SKM-1 treated with dmso at 0.1 percent for 144 hours (cell line): ENCODE measurements around the gene PNO1.
A peak's percentile ranks its signal among the peaks of the same experiment; 100 is the strongest.

Experiments used
- DNase-seq: peaks from one replicate; lab custom pipeline; 2025; ENCODE audit not compliant: unreplicated experiment; lab: John Stamatoyannopoulos, UW

Gene PNO1

GRCh38 chr2:68193144-68193543, 35.5 kb downstream of the PNO1 start:
- DNase-seq: no peak

GRCh38 chr2:68193787-68194372, 36.2 kb downstream of the PNO1 start:
- DNase-seq: no peak

- no peak for DNase-seq
Measured at GRCh38 chr2:68195096-68195495, 37.4 kb downstream of the PNO1 start.

- DNase-seq: peak; percentile 18
Measured at GRCh38 chr2:68196120-68196716, 38.5 kb downstream of the PNO1 start.

GRCh38 chr2:68200157-68200787, 42.6 kb downstream of the PNO1 start:
- no peak for DNase-seq

GRCh38 chr2:68203587-68203986, 45.9 kb downstream of the PNO1 start:
- no peak for DNase-seq

- DNase-seq: peak; percentile 13
Measured at GRCh38 chr2:68206793-68207192, 49.1 kb downstream of the PNO1 start.

GRCh38 chr2:68214381-68214780, 56.7 kb downstream of the PNO1 start:
- DNase-seq: no peak

GRCh38 chr2:68216454-68217310, 59.0 kb downstream of the PNO1 start:
- no peak for DNase-seq

- no peak for DNase-seq
Measured at GRCh38 chr2:68217729-68218128, 60.0 kb downstream of the PNO1 start.

GRCh38 chr2:68218343-68218901, 60.7 kb downstream of the PNO1 start:
- no peak for DNase-seq

GRCh38 chr2:68222287-68222686, 64.6 kb downstream of the PNO1 start:
- no peak for DNase-seq

GRCh38 chr2:68223419-68223818, 65.7 kb downstream of the PNO1 start:
- DNase-seq: no peak

GRCh38 chr2:68225119-68225632, 67.5 kb downstream of the PNO1 start:
- peak; percentile 54 for DNase-seq
